HL-60/S4 treated with phorbol 12-myristate 13-acetate at 8.2 ng/mL for 4 days and 3 days (cell line): ENCODE data around the gene TAS2R39.

Experiments used
- in situ Hi-C: fragments of 300-500 bp; cut with MboI; formaldehyde crosslinking; loops from 2 replicates; pipeline ENCODE4 v1.15.0; 2022; ENCODE audit warnings: low sequenced_read_pairs

Gene TAS2R39

DNA sequence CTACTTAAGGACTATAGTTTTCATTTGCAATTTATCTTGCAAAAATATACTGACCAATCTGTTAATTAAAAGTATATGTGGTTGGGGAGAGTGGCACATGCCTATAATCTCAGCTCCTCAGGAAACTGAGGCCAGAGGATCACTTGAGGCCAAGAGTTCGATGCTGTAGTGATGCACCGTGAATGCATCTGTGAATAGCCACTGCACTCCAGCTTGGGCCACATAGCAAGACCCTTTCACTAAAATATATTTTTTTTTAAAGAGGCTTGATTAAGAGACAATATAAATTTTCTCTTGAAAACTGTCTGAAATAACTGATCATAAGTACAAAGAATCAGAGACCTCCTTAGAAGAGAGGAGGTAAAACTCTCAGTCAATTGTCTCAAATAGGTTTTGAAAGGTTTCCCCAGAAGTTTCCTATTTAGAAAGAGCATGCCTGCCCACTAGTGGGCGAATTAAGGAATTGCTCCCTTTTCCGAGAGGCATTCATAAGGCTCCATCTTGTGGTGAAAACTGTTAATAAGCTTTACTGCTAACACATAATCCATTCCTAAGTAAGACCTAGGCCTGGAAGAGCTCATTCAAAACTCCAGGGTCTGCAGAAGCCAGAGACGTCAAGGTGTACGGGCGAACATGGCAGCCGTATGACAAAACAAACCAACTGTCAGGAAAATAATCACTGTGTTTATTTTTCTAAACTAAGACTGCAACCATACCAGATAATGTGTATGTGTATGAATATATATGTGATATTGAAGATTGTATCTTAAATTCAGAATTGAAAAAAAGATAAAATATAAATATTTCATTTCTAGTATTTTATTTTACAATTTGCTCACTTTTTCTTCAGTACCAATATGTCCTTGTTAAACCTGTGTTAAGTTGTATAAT, 31.8 kb downstream of the TAS2R39 start:
- in situ Hi-C loops = loop anchor here (5.0 to 25.0 kb wide), 2 partner anchors 203 to 353 kb away; partner anchors contain the start of gene EPHB6

GRCh38 chr7:143216151-143216550, 32.9 kb downstream of the TAS2R39 start:
- in situ Hi-C loops = loop anchor here (25.0 kb wide), 1 partner anchor 354 kb away; the partner anchor contains the start of gene EPHB6

GRCh38 chr7:143216686-143217085, 33.5 kb downstream of the TAS2R39 start:
- in situ Hi-C loops = loop anchor here (25.0 kb wide), 1 partner anchor 354 kb away; the partner anchor contains the start of gene EPHB6

DNA sequence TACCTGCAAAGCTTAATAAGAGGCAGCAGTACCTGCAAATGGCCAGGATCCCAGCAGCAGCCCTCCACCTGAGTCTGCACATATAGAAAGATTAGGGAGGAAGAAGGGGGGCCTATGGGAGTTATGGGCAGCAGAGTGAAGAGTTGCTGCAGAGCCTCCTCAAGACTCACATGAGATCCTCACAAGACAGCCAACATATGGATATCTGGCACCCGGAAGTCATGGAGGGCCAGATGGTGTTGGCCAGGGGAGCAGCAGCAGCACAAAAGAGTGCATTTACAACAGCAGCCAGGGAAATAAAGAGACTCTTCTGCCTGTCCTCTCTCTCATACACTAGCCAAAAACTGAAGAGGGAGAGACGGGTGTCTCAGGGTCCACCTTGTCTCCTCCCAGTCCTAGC, 34.6 kb downstream of the TAS2R39 start:
- in situ Hi-C loops = loop anchor here (25.0 kb wide), 1 partner anchor 356 kb away; the partner anchor contains the start of gene EPHB6

GRCh38 chr7:143221286-143221685, 38.1 kb downstream of the TAS2R39 start:
- in situ Hi-C loops = loop anchor here (25.0 kb wide), 1 partner anchor 359 kb away; the partner anchor contains the start of gene EPHB6

DNA sequence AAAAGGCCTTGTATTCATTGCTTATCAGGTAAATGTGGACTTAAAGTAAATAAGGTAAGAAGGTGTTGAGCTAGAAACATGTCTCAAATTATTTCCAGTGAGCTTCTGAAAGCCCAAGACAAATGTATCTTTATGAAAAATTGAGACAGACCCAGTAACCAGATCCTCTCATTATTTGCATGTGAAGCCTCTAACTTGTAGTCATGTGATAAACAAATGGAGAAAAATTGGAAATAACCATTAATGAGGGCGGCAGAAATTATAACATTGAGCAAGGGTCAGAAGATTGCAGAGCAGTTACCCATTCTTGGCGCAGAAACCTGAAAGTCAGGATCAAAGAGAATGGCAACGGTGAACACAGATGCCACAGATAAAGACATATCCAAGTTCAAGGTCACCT, 38.5 kb downstream of the TAS2R39 start, which contains the start of gene TAS2R40:
Gene TAS2R40, plus strand, starts transcription at position 301 of the 400 bp plus-strand sequence. Its CDS starts 42 bp downstream, at position 343.
- in situ Hi-C loops = loop anchor here (25.0 kb wide), 1 partner anchor 359 kb away; the partner anchor contains the start of gene EPHB6

DNA sequence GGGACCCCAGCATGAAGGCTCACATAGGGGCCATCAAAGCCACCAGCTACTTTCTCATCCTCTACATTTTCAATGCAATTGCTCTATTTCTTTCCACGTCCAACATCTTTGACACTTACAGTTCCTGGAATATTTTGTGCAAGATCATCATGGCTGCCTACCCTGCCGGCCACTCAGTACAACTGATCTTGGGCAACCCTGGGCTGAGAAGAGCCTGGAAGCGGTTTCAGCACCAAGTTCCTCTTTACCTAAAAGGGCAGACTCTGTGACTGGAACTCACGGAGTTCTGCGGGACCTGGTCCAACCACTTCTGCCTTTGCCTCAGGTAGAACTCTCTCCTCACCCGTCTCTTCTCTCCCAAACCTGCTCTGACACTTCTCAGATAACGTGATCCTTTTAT, 39.6 kb downstream of the TAS2R39 start:
- in situ Hi-C loops = loop anchor here (25.0 kb wide), 1 partner anchor 360 kb away; the partner anchor contains the start of gene EPHB6

GRCh38 chr7:143223784-143224183, 40.6 kb downstream of the TAS2R39 start:
- in situ Hi-C loops = loop anchor here (25.0 kb wide), 1 partner anchor 361 kb away; the partner anchor contains the start of gene EPHB6

- in situ Hi-C loops = no loop called here
Measured at GRCh38 chr7:143225047-143225446, 41.8 kb downstream of the TAS2R39 start.

GRCh38 chr7:143227806-143228205, 44.6 kb downstream of the TAS2R39 start:
- in situ Hi-C loops = no loop called here

GRCh38 chr7:143229054-143229790, 46.0 kb downstream of the TAS2R39 start:
- in situ Hi-C loops = no loop called here

DNA sequence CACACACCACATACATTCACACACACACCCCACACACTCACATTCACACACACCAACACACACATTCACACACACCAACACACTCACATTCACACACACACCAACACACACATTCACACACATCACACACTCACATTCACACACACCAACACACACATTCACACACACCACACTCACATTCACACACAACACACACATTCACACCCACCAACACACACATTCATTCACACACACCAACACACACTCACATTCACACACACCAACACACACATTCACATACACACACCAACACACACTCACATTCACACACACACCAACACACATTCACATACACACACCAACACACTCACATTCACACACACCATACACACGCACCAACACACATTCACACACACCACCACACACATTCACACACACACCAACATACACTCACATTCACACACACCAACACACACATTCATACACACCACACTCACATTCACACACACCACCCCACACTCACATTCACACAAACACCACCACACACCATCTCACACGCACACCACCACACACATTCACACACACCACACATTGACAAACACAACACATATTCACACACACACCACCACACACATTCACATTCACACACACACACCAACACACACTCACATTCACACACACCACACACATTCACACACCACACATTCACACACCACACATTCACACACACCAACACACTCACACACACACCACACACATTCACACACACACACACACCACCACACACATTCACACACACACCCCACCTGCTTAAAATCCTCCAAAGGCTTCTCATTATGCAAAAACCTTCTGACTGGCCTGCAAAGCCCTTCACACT, 47.6 kb downstream of the TAS2R39 start:
- in situ Hi-C loops = no loop called here
